Neural cell (in vitro differentiated cells): ENCODE measurements around the gene DHH. TPM values are rescaled to one million over a fixed set of nuclear protein-coding genes. Genes with fewer than 3 reads are reported as not detected.

Source experiments
- H2AFZ ChIP-seq: fragments of 200-600, 300-800 bp; sonication (generic), shearing (Covaris generic); 2 replicates; pipeline ENCODE4 v1.6.0; 2014; ENCODE audit warnings: low read depth, mild to moderate bottlenecking, antibody characterized with exemption, low read length, moderate library complexity
- H3F3A ChIP-seq: fragments of 200-600 bp; shearing (Covaris generic); 2 replicates; pipeline ENCODE4 v1.6.1; 2016; ENCODE audit warnings: mild to moderate bottlenecking, moderate library complexity, mixed read lengths, antibody characterized with exemption, low read length; ENCODE audit not compliant: insufficient read depth, poor library complexity, severe bottlenecking
- H3K27ac ChIP-seq: fragments of 200-600, 300-800 bp; sonication (generic), shearing (Covaris generic); 2 replicates; pipeline ENCODE4 v1.5.1; 2014; ENCODE audit warnings: mild to moderate bottlenecking, low read length, moderate library complexity
- H3K27me3 ChIP-seq: fragments of 300-800, 200-600 bp; sonication (generic), shearing (Covaris generic); 2 replicates; pipeline ENCODE4 v1.6.0; 2014; ENCODE audit warnings: mild to moderate bottlenecking, low read depth, low read length, moderate library complexity; ENCODE audit not compliant: insufficient read depth
- H3K36me3 ChIP-seq: fragments of 300-800, 200-600 bp; sonication (generic), shearing (Covaris generic); 2 replicates; pipeline ENCODE4 v1.5.1; 2014; ENCODE audit warnings: mild to moderate bottlenecking, antibody characterized with exemption, low read length, moderate library complexity; ENCODE audit not compliant: insufficient read depth
- H3K4me2 ChIP-seq: fragments of 300-800, 200-600 bp; sonication (generic), shearing (Covaris generic); 2 replicates; pipeline ENCODE4 v1.6.0; 2014; ENCODE audit warnings: mild to moderate bottlenecking, low read length
- H3K4me3 ChIP-seq: fragments of 300-800, 200-600 bp; sonication (generic), shearing (Covaris generic); 2 replicates; pipeline ENCODE4 v1.5.1; 2014; ENCODE audit warnings: mild to moderate bottlenecking, low read length, moderate library complexity
- H3K79me2 ChIP-seq: fragments of 200-600 bp; shearing (Covaris generic); replicated peaks from 2 replicates; pipeline ENCODE4 v1.6.0; 2014; ENCODE audit warnings: mild to moderate bottlenecking, low read length, moderate library complexity; ENCODE audit not compliant: insufficient read depth
- H3K9ac ChIP-seq: fragments of 300-800, 200-600 bp; sonication (generic), shearing (Covaris generic); 2 replicates; pipeline ENCODE4 v1.6.1; 2016; ENCODE audit warnings: mild to moderate bottlenecking, low read length, mixed read lengths
- H3K9me2 ChIP-seq: fragments of 200-600 bp; shearing (Covaris generic); 2 replicates; pipeline ENCODE4 v1.6.1; 2016; ENCODE audit warnings: mild to moderate bottlenecking, low read length, mixed read lengths; ENCODE audit not compliant: insufficient read depth
- H3K9me3 ChIP-seq: fragments of 200-600, 300-800 bp; sonication (generic), shearing (Covaris generic); 2 replicates; pipeline ENCODE4 v1.6.1; 2016; ENCODE audit warnings: mild to moderate bottlenecking, mixed run types, low read length, moderate library complexity, mixed read lengths
- H4K20me1 ChIP-seq: fragments of 200-600 bp; shearing (Covaris generic); 2 replicates; pipeline ENCODE4 v1.6.1; 2016; ENCODE audit warnings: mild to moderate bottlenecking, mixed run types; ENCODE audit not compliant: insufficient read depth
- CTCF ChIP-seq: fragments of 450-650 bp; IDR thresholded peaks from 2 replicates; pipeline ENCODE4 v1.5.1; 2014; ENCODE audit warnings: antibody characterized with exemption, mild to moderate bottlenecking, moderate library complexity; ENCODE audit not compliant: poor library complexity, severe bottlenecking
- EP300 ChIP-seq: fragments of 450-650 bp; conservative IDR thresholded peaks from 2 replicates; pipeline ENCODE4 v1.6.1; 2014; ENCODE audit warnings: antibody characterized with exemption, mild to moderate bottlenecking, moderate library complexity; ENCODE audit not compliant: poor library complexity, severe bottlenecking
- EZH2 ChIP-seq: fragments of 200-600, 300-800 bp; shearing (Covaris generic), sonication (generic); IDR thresholded peaks from 2 replicates; pipeline ENCODE4 v1.6.1; 2014; ENCODE audit warnings: antibody characterized with exemption, low read length, borderline replicate concordance, mild to moderate bottlenecking; ENCODE audit not compliant: insufficient read depth, poor library complexity, severe bottlenecking
- MXI1 ChIP-seq: fragments of 450-650 bp; conservative IDR thresholded peaks from 2 replicates; pipeline ENCODE4 v1.6.1; 2014; ENCODE audit warnings: antibody characterized with exemption, mild to moderate bottlenecking; ENCODE audit not compliant: poor library complexity, severe bottlenecking
- POLR2AphosphoS5 ChIP-seq: IDR thresholded peaks from 2 replicates; pipeline ENCODE4 v1.6.1; 2012
- RAD21 ChIP-seq: fragments of 450-650 bp; conservative IDR thresholded peaks from 2 replicates; pipeline ENCODE4 v1.6.1; 2014; ENCODE audit warnings: antibody characterized with exemption, mild to moderate bottlenecking, moderate library complexity
- REST ChIP-seq: IDR thresholded peaks from 2 replicates; pipeline ENCODE4 v1.6.1; 2012; ENCODE audit warnings: borderline replicate concordance
- SMC3 ChIP-seq: fragments of 450-650 bp; conservative IDR thresholded peaks from 2 replicates; pipeline ENCODE4 v1.6.1; 2014; ENCODE audit warnings: antibody characterized with exemption, mild to moderate bottlenecking, moderate library complexity; ENCODE audit not compliant: poor library complexity
- TAF1 ChIP-seq: IDR thresholded peaks from 2 replicates; pipeline ENCODE4 v1.6.1; 2012; ENCODE audit warnings: low read depth
- polyA plus RNA-seq: library from polyadenylated mRNA; depleted of rRNA; stranded (reverse); fragments of >200 nt; gene quantifications from 2 replicates; pipeline ENCODE4 v1.2.3, GENCODE V29; 2014

Gene DHH
- polyA plus RNA-seq, 1 donor from 2014 or later = 0.66 TPM

- no peak overlapping the region for H3K27ac ChIP-seq
- no peaks in the 10 kb centered on the region for H3K9me2 ChIP-seq
- no peaks in the 10 kb centered on the region for H3K9me3 ChIP-seq
- H3F3A ChIP-seq = peaks cover 7% of the 10 kb centered on the region
- peaks cover 2% of the 10 kb centered on the region for H4K20me1 ChIP-seq
- no peak overlapping the region for H3K4me2 ChIP-seq
- H3K27me3 ChIP-seq = no peaks in the 10 kb centered on the region
- no peak overlapping the region for H3K4me3 ChIP-seq
- H3K79me2 ChIP-seq = peaks cover 23% of the 10 kb centered on the region
- no peak overlapping the region for H2AFZ ChIP-seq
- TF ChIP-seq CTCF (no peak), MXI1 (no peak), RAD21 (no peak), REST (no peak), EZH2 (no peak), TAF1 (no peak), SMC3 (no peak), EP300 (no peak)
- H3K36me3 ChIP-seq = peaks cover 5% of the 10 kb centered on the region
- H3K9ac ChIP-seq = no peak overlapping the region
Measured at GRCh38 chr12:49133590-49133989, 39.0 kb upstream of the DHH start.

- Histone ChIP-seq H3K4me2 (no peak overlapping the region), H3F3A (peaks cover 7% of the 10 kb centered on the region)
Measured at GRCh38 chr12:49133014-49133413, 38.4 kb upstream of the DHH start.

More at GRCh38 chr12:49133014-49133413, 38.4 kb upstream of the DHH start:
- TF ChIP-seq REST (no peak), EZH2 (no peak), POLR2AphosphoS5 (no peak), EP300 (no peak), RAD21 (no peak), TAF1 (no peak), MXI1 (no peak), SMC3 (no peak), CTCF (no peak)
- H4K20me1 ChIP-seq = peaks cover 2% of the 10 kb centered on the region
- H3K9me3 ChIP-seq = no peaks in the 10 kb centered on the region
- no peaks in the 10 kb centered on the region for H3K27me3 ChIP-seq
- no peak overlapping the region for H3K9ac ChIP-seq
- H2AFZ ChIP-seq = no peak overlapping the region
- H3K9me2 ChIP-seq = no peaks in the 10 kb centered on the region
- H3K79me2 ChIP-seq = peaks cover 23% of the 10 kb centered on the region
- no peak overlapping the region for H3K4me3 ChIP-seq
- no peak overlapping the region for H3K27ac ChIP-seq
- H3K36me3 ChIP-seq = peaks cover 5% of the 10 kb centered on the region
